Kidney (tissue), 14 donors: ENCODE measurements around the gene MUS81. TPM values are rescaled to one million over a fixed set of nuclear protein-coding genes. Genes with fewer than 3 reads are reported as not detected.

Source experiments
- DNase-seq, 5 donors: peaks; one replicate each; pipeline ENCODE4 v3.0.0-alpha.2; 2013 to 2020
- FAIRE-seq: peaks from 2 replicates; lab custom pipeline; 2012; peaks lifted over from hg19 to GRCh38; lab: Jason Lieb, UNC
- H3K27ac ChIP-seq, 2 donors: one replicate each; pipeline ENCODE4 v1.7.0; 2013; ENCODE audit warnings: low read depth in 2 of 2, low read length in 2 of 2, inconsistent platforms in 1 of 2
- H3K27me3 ChIP-seq: one replicate; pipeline ENCODE4 v1.7.1; 2013; ENCODE audit warnings: low read length, inconsistent platforms; ENCODE audit not compliant: control insufficient read depth, insufficient read depth
- H3K36me3 ChIP-seq, 3 donors: one replicate each; pipeline versions ENCODE4 v1.7.0 to v1.7.1; 2013; ENCODE audit warnings: low read length in 3 of 3, control low read depth in 1 of 3, inconsistent platforms in 1 of 3; ENCODE audit not compliant: insufficient read depth in 3 of 3, control insufficient read depth in 2 of 3
- H3K4me1 ChIP-seq, 3 donors: one replicate each; pipeline versions ENCODE4 v1.7.0 to v1.7.1; 2013; ENCODE audit warnings: low read length in 3 of 3, inconsistent platforms in 1 of 3, low read depth in 1 of 3; ENCODE audit not compliant: control insufficient read depth in 2 of 3, insufficient read depth in 2 of 3
- H3K4me3 ChIP-seq, 3 donors: one replicate each; pipeline versions ENCODE4 v1.7.0 to v1.8.1; 2013; ENCODE audit warnings: low read length in 3 of 3, control low read depth in 1 of 3, inconsistent platforms in 1 of 3
- H3K9ac ChIP-seq, 3 donors: one replicate each; pipeline versions ENCODE4 v1.7.0 to v1.7.1; 2013; ENCODE audit warnings: low read length in 3 of 3, control low read depth in 1 of 3, inconsistent platforms in 1 of 3
- H3K9me3 ChIP-seq, 3 donors: one replicate each; pipeline versions ENCODE4 v1.7.0 to v1.7.1; 2013; ENCODE audit warnings: low read length in 3 of 3, control low read depth in 1 of 3, inconsistent platforms in 1 of 3; ENCODE audit not compliant: control insufficient read depth in 2 of 3, insufficient read depth in 1 of 3
- intact Hi-C: fragments of 100-400 bp; cut with DNase I; formaldehyde crosslinking; loops from one replicate; pipeline ENCODE4 v1.11.1; 2022
- polyA plus RNA-seq: library from polyadenylated mRNA; stranded (reverse); fragments of 350-450 nt; fragmentation: Illumina TruSeq; extraction: RNeasy Lipid Tissue Mini Kit (QIAGEN cat#74804); gene quantifications from one replicate; pipeline ENCODE4 v1.2.3, GENCODE V29; 2014; ENCODE audit warnings: low read depth, low replicate concordance; ENCODE audit not compliant: insufficient read depth
- total RNA-seq: library from RNA; stranded (reverse); fragmentation: NEBNext Ultra II Directional; extraction: Animal tissue kit (Norgen Biotek cat#: 25700); gene quantifications from one replicate; pipeline ENCODE4 v1.2.1, GENCODE V29; 2021
- TF ChIP-seq, protein P1 (sequence below): IDR thresholded peaks from 3 replicates; pipeline ENCODE4 v1.5.1; 2012; ENCODE audit warnings: mild to moderate bottlenecking, moderate library complexity, borderline replicate concordance; ENCODE audit not compliant: insufficient read depth; ENCODE audit errors: extremely low read depth
- donor health status: control.
- donor health status: control.
- donor health status: control.
- donor health status: control.
- donor health status: control.
- donor health status: DM: yes; HTN: yes; CAD: no.
- donor health status: Normal renal cell carcinoma (clear cell type).

The MUS81 gene
- total and polyA plus RNA-seq, 2 donors from 2014 or later: 31.2 to 54.9 TPM

DNA sequence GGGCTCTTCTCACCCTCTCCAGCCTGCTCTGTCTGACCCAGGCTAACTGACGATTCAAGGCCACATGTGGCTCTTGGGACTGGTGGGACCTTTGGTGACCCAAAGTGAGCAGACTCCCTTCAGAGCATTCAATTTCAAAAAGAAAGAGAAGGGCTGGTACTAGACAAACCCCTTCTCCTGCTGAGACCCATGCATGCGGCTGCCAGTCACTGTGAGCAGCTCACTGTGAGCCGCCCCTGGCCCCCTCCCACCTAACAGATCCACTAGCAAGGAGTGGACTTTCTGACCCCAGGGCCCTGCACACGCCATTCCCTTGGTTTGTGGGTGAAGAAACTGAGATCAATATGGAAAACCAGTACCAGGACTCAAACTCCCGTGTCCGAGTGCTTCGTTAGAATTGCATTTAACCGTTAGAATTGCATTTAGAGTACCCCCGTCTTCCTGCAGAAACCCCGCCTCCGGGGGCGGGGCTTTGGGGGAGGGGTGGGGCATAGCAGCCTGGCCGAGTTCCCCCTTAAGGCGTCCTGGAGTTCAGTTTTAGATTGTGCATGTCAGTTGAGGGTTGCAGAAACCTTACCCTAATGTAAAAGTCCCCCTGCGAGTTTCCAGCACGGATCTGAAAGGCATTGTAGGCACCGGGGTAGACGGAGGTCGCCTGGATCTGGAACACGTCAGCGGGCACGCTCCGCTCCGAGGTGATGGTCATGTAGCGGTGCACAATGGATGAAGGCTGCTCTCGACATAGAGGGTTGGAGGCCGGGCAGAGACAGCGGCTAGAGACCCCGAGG, 7.2 kb downstream of the MUS81 start:
- H3K4me1 ChIP-seq: peaks cover 0 to 14% (median 0%) of the 10 kb centered on the region in 3 donors
- H3K27me3 ChIP-seq: no peaks in the 10 kb centered on the region
- H3K9ac ChIP-seq: no peak overlapping the region
- intact Hi-C loops: no loop called here
- H3K4me3 ChIP-seq: no peak overlapping the region
- H3K9me3 ChIP-seq: no peaks in the 10 kb centered on the region
- FAIRE-seq (no peak), DNase-seq (peak in 1 of 5 donors; percentile 60)
- H3K27ac ChIP-seq: no peak overlapping the region
- H3K36me3 ChIP-seq: peaks cover 0 to 43% (median 21%) of the 10 kb centered on the region in 3 donors
- TF ChIP-seq, protein P1, sequence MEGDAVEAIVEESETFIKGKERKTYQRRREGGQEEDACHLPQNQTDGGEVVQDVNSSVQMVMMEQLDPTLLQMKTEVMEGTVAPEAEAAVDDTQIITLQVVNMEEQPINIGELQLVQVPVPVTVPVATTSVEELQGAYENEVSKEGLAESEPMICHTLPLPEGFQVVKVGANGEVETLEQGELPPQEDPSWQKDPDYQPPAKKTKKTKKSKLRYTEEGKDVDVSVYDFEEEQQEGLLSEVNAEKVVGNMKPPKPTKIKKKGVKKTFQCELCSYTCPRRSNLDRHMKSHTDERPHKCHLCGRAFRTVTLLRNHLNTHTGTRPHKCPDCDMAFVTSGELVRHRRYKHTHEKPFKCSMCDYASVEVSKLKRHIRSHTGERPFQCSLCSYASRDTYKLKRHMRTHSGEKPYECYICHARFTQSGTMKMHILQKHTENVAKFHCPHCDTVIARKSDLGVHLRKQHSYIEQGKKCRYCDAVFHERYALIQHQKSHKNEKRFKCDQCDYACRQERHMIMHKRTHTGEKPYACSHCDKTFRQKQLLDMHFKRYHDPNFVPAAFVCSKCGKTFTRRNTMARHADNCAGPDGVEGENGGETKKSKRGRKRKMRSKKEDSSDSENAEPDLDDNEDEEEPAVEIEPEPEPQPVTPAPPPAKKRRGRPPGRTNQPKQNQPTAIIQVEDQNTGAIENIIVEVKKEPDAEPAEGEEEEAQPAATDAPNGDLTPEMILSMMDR: no peak

DNA sequence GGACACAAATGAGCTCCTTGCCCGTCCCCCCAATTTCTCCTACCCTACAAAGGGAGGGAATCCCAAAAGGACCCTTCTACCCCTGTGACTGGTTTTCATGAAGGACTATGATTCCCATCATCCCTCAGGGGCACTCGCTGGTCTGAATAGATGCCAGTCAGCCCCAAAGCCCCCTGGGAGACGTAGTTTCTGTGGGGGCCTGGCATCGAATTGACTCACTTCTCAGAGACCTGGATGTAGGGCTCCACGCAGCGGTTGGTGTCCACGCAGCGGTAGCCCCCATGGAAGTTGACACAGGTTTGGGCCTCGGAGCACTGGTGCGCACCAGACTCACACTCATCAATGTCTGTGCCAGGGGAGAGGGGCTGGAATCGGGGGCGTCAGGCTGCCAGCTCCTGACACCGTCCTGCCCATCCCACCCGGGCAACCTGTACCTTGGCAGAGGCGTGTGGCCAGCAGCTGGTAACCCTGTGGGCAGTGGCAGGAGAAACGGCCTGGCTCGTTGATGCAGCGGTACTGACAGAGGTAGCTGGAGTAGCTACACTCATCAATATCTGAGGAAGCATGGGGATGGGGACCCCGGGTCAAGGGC, 7.9 kb downstream of the MUS81 start:
- DNase-seq (peak in 3 of 5 donors; percentile 16 to 65 (median 55)), FAIRE-seq (no peak)
- Histone ChIP-seq H3K4me3 (no peak overlapping the region), H3K27me3 (no peaks in the 10 kb centered on the region), H3K36me3 (peaks cover 0 to 38% (median 17%) of the 10 kb centered on the region in 3 donors), H3K9me3 (no peaks in the 10 kb centered on the region), H3K27ac (no peak overlapping the region), H3K9ac (no peak overlapping the region), H3K4me1 (peaks cover 0 to 14% (median 3%) of the 10 kb centered on the region in 3 donors)
- TF ChIP-seq, protein P1: no peak
- intact Hi-C loops: no loop called here

DNA sequence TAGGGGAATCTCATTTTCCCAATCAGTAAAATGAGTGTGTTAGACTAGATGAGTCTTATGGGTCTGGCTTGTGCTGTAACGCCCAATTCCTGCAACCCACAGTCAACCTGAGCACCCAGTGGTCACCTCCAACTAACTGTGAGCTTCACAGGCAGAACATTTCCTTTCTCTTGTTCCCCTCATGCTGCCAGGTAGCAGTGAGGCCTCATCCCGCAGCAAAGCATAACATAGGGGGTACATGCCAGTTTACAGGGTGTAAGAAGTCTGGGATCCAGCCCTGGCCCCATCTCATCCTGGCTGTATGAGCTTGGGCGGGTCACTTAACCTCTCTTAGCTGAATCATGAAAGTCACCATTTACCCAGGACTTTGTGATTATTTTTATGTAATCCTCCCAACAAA, 8.7 kb downstream of the MUS81 start:
- intact Hi-C loops: no loop called here
- no peaks in the 10 kb centered on the region for H3K27me3 ChIP-seq
- FAIRE-seq: no peak
- no peaks in the 10 kb centered on the region for H3K9me3 ChIP-seq
- H3K9ac ChIP-seq: no peak overlapping the region
- peaks cover 0 to 16% (median 3%) of the 10 kb centered on the region in 3 donors for H3K4me1 ChIP-seq
- TF ChIP-seq, protein P1: no peak
- DNase-seq: no peak
- H3K36me3 ChIP-seq: peaks cover 0 to 32% (median 14%) of the 10 kb centered on the region in 3 donors
- no peak overlapping the region for H3K4me3 ChIP-seq
- no peak overlapping the region for H3K27ac ChIP-seq
